Heart left ventricle (tissue), 13 donors: ENCODE data around the gene RBM34.

Experiments
- CTCF ChIP-seq, 12 donors: fragments of 200-600 bp; sonication (generic) in 4 of 12; IDR thresholded peaks; one replicate each; pipeline versions ENCODE4 v1.5.0 to v1.8.0; 2018 to 2022; ENCODE audit warnings: antibody characterized with exemption in 12 of 12, mild to moderate bottlenecking in 5 of 12
- POLR2A ChIP-seq, 2 donors: fragments of 450-650 bp; IDR thresholded peaks; one replicate each; pipeline ENCODE4 v1.6.1; 2017; ENCODE audit warnings: antibody characterized with exemption in 2 of 2, mild to moderate bottlenecking in 2 of 2, moderate library complexity in 2 of 2
- donor health status: ischemic (EF 13 %, LVEDD 7.1; RV severe dilation, severe dysfunction).
- donor health status: DM: no; HTN: yes; CAD: no.
- donor health status: DM: no; HTN: no; CAD: no.
- donor health status: ischemic (EF 25% LVEDD 6.9; RV normal size, moderate dysfunction).
- donor health status: ischemic (EF 25% LVEDD 5.7; RV mildly dilated, moderate dysfunction).
- donor health status: ischemic (EF 35%, LVEDD 5.7; RV mildly dilated, moderate dysfunction).
- donor health status: nonischemic (EF 11% LVEDD 7.7; RV severe dilation, severe dysfunction).
- donor health status: DM: yes; HTN: yes; CAD: no.
- donor health status: PGD.
- donor health status: ischemic (EF 29% LVEDD 5.4; RV normal size, mild dysfunction).
- donor health status: nonischemic (EF 23%, LVEDD 6.1; RV moderate dilation, normal function).

GRCh38 chr1:235160383-235160956, 580 bp downstream of the RBM34 start:
- TF ChIP-seq POLR2A (IDR thresholded peaks at IDR 0.05): no peak
- TF ChIP-seq CTCF (IDR thresholded peaks at IDR 0.05): no peak
